MCF 10A (cell line): ENCODE results near the gene DBI. TPM values are rescaled to one million over a fixed set of nuclear protein-coding genes. Genes with fewer than 3 reads are reported as not detected.

Experiments
- Bru-seq: library from RNA; stranded (reverse); fragments of 400-500 nt; gene quantifications from one replicate; lab custom pipeline; 2021; lab: Mats Ljungman, UMichigan
- BruChase-seq, 2 experiments: library from RNA; stranded (reverse); fragments of 400-500 nt; gene quantifications; one replicate each; lab custom pipeline; 2021; lab: Mats Ljungman, UMichigan
- BruUV-seq: library from RNA; stranded (reverse); fragments of 400-500 nt; replicated peaks from 2 replicates; lab custom pipeline; 2021; lab: Mats Ljungman, UMichigan
- CTCF ChIA-PET: fragments of 300-600 bp; sonication (Branson Sonifier 250); formaldehyde crosslinking; extraction: SDS; loops from one replicate; lab custom pipeline; 2021; ENCODE audit warnings: antibody characterized with exemption, inconsistent platforms; lab: Yijun Ruan, JAX
- POLR2A ChIA-PET: fragments of 300-600, 350-650 bp; sonication (Branson Sonifier 250); formaldehyde crosslinking; extraction: SDS; loops from one replicate; lab custom pipeline; 2020; ENCODE audit warnings: antibody characterized with exemption, inconsistent platforms; lab: Yijun Ruan, JAX
- DNase-seq: peaks from one replicate; pipeline ENCODE4 v3.0.0-alpha.2; 2018; ENCODE audit not compliant: unreplicated experiment
- H3K27ac Mint-ChIP-seq: one replicate; pipeline ENCODE4 v1.8.0; 2022; ENCODE audit warnings: mild to moderate bottlenecking, low read depth, mixed read lengths; ENCODE audit not compliant: unreplicated experiment
- H3K27me3 Mint-ChIP-seq: one replicate; pipeline ENCODE4 v1.8.0; 2022; ENCODE audit warnings: mixed read lengths; ENCODE audit not compliant: insufficient read depth, unreplicated experiment
- H3K36me3 Mint-ChIP-seq: one replicate; pipeline ENCODE4 v1.8.0; 2022; ENCODE audit warnings: mild to moderate bottlenecking, moderate library complexity, mixed read lengths; ENCODE audit not compliant: insufficient read depth, unreplicated experiment
- H3K4me1 Mint-ChIP-seq: one replicate; pipeline ENCODE4 v1.8.0; 2022; ENCODE audit warnings: mixed read lengths; ENCODE audit not compliant: insufficient read depth, unreplicated experiment
- H3K4me3 Mint-ChIP-seq: one replicate; pipeline ENCODE4 v1.8.0; 2022; ENCODE audit warnings: mild to moderate bottlenecking, moderate library complexity, mixed read lengths; ENCODE audit not compliant: unreplicated experiment
- H3K9me3 Mint-ChIP-seq: one replicate; pipeline ENCODE4 v1.8.0; 2022; ENCODE audit warnings: mixed read lengths; ENCODE audit not compliant: unreplicated experiment
- intact Hi-C: fragments of 100-400 bp; cut with micrococcal nuclease; formaldehyde crosslinking; loops from 2 replicates; pipeline ENCODE4 v1.14.1; 2022
- long read RNA-seq: library from polyadenylated mRNA; stranded (forward); transcript quantifications from one replicate; pipeline ENCODE4 v2.0.0, GENCODE V29; 2022
- total RNA-seq: library from RNA; stranded (reverse); gene quantifications from 2 replicates; pipeline ENCODE4 v1.2.3, GENCODE V29; 2022
- TF ChIP-seq, protein P1 (sequence below): fragments of 200-600 bp; IDR thresholded peaks from one replicate; pipeline ENCODE4 v1.8.0; 2022; ENCODE audit warnings: antibody characterized with exemption, mild to moderate bottlenecking; ENCODE audit not compliant: unreplicated experiment

The DBI gene
- total RNA-seq = 76.8 and 104 TPM in 2 replicates
- percentile 68 among the genes with signal in this experiment for Bru-seq, nascent RNA
- percentile 75 among the genes with signal in this experiment for BruChase-seq, experiment 1, labeled RNA remaining after a 6-hour chase
- BruChase-seq, experiment 2, labeled RNA remaining after a 2-hour chase = percentile 61 among the genes with signal in this experiment
- long read RNA-seq, transcript DBI-204 (5 exons, 576 nt) = minor isoform, 8 of 177 reads
- long read RNA-seq, transcript DBI-202 (4 exons, 637 nt) = major isoform, 160 of 177 reads
- long read RNA-seq, partial matches to known transcripts = 2 of 177 reads
- long read RNA-seq, other reads (novel, unspliced or antisense) = 4 of 177 reads

DNA sequence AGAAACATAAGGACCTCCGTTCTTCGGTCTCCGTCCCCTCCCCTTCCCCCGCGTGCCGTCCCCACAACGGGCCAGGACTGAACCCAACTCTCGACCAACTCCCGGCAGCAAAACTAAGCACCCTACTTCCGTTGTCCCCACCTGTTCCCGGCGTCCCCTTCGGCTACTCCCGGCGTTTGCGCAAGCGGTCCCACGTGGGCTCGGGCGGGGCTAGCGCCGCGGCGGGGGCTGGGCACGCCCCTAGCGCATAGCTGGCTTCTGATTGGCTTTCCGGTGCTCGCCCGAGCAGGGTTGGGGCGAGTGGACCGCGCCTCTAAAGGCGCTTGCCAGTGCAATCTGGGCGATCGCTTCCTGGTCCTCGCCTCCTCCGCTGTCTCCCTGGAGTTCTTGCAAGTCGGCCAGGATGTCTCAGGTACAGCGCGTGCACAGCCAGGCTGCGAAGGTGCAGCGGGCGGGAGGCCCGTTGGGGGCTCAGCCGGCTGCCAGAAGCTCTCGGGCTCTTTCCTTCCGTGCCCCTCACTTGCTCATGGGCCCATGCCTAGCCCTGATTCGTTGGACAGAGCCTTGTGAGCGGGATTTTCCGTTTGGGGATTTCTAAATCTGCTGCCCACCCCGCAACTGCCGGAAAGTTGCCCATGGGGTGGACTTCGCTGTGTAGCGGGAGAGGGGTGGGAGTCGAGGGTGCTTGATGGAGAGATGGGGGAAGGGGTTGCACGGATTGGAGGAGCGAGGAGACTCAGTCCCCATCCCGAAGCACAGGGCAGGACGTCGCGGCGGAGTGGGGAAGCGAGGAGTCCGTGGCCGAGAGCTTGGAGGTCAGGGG lies at the start of gene DBI, which contains the start of gene C2orf76:
Gene DBI (plus strand): TSS at position 329 of the 823 bp plus-strand sequence. CDS start 75 bp downstream, at position 404.
Gene C2orf76 (minus strand): TSS at position 186 of the 823 bp plus-strand sequence. CDS start 26,875 bp downstream, outside the sequence.
- no TSS peak for BruUV-seq
- H3K27me3 Mint-ChIP-seq = no peaks in the 10 kb centered on the region
- H3K9me3 Mint-ChIP-seq = no peaks in the 10 kb centered on the region
- peaks cover 41% of the 10 kb centered on the region for H3K36me3 Mint-ChIP-seq
- CTCF ChIA-PET = interaction anchor here (0.5 to 1.2 kb wide), 6 partner anchors 15 to 485 kb away, joined by 3 to 5 read pairs (median 3); no protein-coding TSS in a partner anchor
- TF ChIP-seq, protein P1, sequence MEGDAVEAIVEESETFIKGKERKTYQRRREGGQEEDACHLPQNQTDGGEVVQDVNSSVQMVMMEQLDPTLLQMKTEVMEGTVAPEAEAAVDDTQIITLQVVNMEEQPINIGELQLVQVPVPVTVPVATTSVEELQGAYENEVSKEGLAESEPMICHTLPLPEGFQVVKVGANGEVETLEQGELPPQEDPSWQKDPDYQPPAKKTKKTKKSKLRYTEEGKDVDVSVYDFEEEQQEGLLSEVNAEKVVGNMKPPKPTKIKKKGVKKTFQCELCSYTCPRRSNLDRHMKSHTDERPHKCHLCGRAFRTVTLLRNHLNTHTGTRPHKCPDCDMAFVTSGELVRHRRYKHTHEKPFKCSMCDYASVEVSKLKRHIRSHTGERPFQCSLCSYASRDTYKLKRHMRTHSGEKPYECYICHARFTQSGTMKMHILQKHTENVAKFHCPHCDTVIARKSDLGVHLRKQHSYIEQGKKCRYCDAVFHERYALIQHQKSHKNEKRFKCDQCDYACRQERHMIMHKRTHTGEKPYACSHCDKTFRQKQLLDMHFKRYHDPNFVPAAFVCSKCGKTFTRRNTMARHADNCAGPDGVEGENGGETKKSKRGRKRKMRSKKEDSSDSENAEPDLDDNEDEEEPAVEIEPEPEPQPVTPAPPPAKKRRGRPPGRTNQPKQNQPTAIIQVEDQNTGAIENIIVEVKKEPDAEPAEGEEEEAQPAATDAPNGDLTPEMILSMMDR = no peak
- intact Hi-C loops = loop anchor here (10.0 kb wide), 1 partner anchor 142 kb away; the partner anchor contains the start of gene STEAP3
- peaks cover 23% of the 10 kb centered on the region for H3K4me1 Mint-ChIP-seq
- POLR2A ChIA-PET = interaction anchor here (0.6 to 3.1 kb wide), 29 partner anchors 8 to 873 kb away, joined by 3 to 45 read pairs (median 4); partner anchors contain the start of gene TMEM177
- H3K27ac Mint-ChIP-seq = peak within 1 kb of the TSS; percentile 93
- peak; percentile 97 for DNase-seq
- H3K4me3 Mint-ChIP-seq = peak within 1 kb of the TSS; percentile 100

DNA sequence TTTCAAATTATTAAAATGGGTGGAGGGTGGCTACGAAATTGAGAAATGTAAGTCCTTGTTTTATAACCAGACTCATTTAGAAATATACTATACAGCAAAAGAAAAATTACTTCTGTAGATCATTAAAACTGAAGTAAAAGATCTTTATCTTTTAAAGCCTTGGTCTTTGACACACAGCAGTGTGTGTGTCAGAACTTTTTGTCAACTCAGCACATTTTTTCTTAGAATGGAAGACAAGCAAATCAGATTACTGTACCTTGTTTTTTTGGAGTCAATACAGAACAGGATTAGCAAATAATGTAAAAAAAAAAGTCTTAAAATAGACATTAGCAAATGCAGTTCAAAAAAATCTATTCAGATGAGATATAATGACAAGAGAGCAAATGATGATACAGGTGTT lies 49.2 kb upstream of the DBI start:
- Mint-ChIP-seq H3K9me3 (peaks cover 4% of the 10 kb centered on the region), H3K4me1 (peaks cover 6% of the 10 kb centered on the region), H3K27me3 (no peaks in the 10 kb centered on the region), H3K36me3 (no peaks in the 10 kb centered on the region), H3K27ac (no peak overlapping the region), H3K4me3 (no peak overlapping the region)
- ChIA-PET CTCF (no interaction called here), POLR2A (interaction anchor here (1.4 kb wide), 1 partner anchor 50 kb away, joined by 4 read pairs; the partner anchor contains the start of genes C2orf76 and DBI)
- no TSS peak for BruUV-seq
- intact Hi-C loops = no loop called here
- no peak for DNase-seq
- TF ChIP-seq, protein P1 = no peak

DNA sequence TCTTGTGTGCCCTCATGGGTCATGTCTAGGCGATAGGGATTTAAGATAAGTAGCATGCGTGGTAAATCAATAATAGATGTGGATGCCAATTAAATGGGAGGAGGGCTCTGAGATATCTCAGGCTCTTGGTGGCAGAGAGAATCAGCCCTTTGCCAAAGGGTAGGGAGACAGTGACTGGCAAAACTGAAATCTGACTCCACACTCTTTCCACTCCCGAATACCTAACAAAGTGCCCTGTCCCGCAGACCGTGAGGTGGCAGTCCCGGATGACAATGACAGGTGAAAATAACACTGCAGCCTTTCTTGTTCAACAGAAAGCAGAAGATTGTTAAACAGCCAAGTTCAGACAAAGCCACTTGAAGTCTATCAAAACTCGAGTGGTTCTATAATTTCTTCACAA lies 47.2 kb upstream of the DBI start:
- Mint-ChIP-seq H3K27me3 (no peaks in the 10 kb centered on the region), H3K4me3 (no peak overlapping the region), H3K4me1 (peaks cover 11% of the 10 kb centered on the region), H3K27ac (no peak overlapping the region), H3K9me3 (peaks cover 2% of the 10 kb centered on the region), H3K36me3 (no peaks in the 10 kb centered on the region)
- CTCF ChIA-PET = interaction anchor here (1.8 kb wide), 1 partner anchor 27 kb away, joined by 7 read pairs; no protein-coding TSS in a partner anchor
- BruUV-seq = no TSS peak
- DNase-seq = no peak
- intact Hi-C loops = no loop called here
- POLR2A ChIA-PET = no interaction called here
- TF ChIP-seq, protein P1 = no peak
